ENCODE results near the gene KDM1A.

The KDM1A gene

GRCh38 chr1:23019094-23019862 is at the start of gene KDM1A:
Gene KDM1A (plus strand): TSS chr1:23019468. CDS start chr1:23019597, 129 bp downstream.
- ChIA-PET POLR2A (interaction anchor here (0.6 to 1.2 kb wide), 14 partner anchors 8 to 325 kb away, joined by 3 to 7 read pairs (median 4); partner anchors contain the start of gene HNRNPR), CTCF (interaction anchor here (0.6 kb wide), 1 partner anchor 477 kb away, joined by 5 read pairs; no protein-coding TSS in a partner anchor)
- TF ChIP-seq, protein P1, sequence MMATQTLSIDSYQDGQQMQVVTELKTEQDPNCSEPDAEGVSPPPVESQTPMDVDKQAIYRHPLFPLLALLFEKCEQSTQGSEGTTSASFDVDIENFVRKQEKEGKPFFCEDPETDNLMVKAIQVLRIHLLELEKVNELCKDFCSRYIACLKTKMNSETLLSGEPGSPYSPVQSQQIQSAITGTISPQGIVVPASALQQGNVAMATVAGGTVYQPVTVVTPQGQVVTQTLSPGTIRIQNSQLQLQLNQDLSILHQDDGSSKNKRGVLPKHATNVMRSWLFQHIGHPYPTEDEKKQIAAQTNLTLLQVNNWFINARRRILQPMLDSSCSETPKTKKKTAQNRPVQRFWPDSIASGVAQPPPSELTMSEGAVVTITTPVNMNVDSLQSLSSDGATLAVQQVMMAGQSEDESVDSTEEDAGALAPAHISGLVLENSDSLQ (IDR thresholded peaks at IDR 0.05) = peak; percentile 46; the same call in 1 of the 2 replicates
- 0 out of 2 replicates have a peak, but pooled peaks have one; percentile 40 for TF ChIP-seq ELF4 (IDR thresholded peaks at IDR 0.05)
- TF ChIP-seq HDGF (IDR thresholded peaks at IDR 0.05; ENCODE audit: borderline replicate concordance) = no peak
- peak; percentile 63 for TF ChIP-seq L3MBTL2 (conservative IDR thresholded peaks at IDR 0.05)
- DNase-seq (ENCODE audit: extremely low spot score) = peak; percentile 91

DNA sequence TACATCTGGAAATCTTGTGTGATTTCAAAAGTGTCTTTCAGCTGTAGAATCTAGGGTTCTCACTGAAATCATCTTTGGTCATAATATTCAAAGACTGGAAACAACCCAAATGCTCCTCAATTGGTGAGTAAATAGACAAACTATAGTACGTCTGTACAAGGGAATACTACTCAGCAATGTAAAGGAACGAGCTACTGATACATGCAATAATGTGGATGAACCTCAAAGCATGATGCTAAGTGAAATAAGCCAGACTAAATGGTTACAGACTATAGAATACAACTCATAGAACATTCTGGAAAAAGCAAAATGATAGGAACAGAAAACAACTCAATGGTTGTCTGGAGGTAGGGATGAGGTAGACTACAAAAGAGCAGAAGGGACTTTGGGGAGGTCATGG is 49.2 kb upstream of the KDM1A start:
- no peak for DNase-seq (ENCODE audit: extremely low spot score)
- POLR2A ChIA-PET = no interaction called here
- CTCF ChIA-PET = no interaction called here
- TF ChIP-seq FOXK2 (IDR thresholded peaks at IDR 0.05) (no peak), NFRKB (IDR thresholded peaks at IDR 0.05) (no peak)

DNA sequence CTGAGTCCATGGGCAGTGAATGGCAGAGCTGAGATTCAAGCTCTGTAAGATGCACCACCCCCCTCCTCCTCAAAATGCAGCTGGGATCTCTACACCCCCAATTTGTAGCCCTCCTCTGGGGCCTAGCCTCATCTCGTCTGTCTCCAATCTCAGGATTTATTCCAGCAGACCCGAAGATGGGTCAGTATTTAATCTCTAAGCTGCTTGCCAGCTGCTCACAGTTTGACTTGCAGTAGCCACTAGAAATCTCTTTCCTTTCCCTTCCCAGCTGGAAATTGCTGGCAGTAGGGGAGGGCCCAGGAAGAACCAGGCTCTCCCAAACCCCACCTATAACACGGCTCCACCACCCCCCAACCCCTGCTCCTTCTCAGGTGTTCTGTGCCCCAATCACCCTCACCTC is 48.1 kb upstream of the KDM1A start:
- DNase-seq (ENCODE audit: extremely low spot score) = no peak
- CTCF ChIA-PET = interaction anchor here (1.2 kb wide), 1 partner anchor 212 kb away, joined by 3 read pairs; no protein-coding TSS in a partner anchor
- TF ChIP-seq TARDBP (IDR thresholded peaks at IDR 0.05) (no peak), HDGF (IDR thresholded peaks at IDR 0.05; ENCODE audit: borderline replicate concordance) (no peak), ARNT (IDR thresholded peaks at IDR 0.05) (no peak), FOXK2 (IDR thresholded peaks at IDR 0.05) (no peak), ELF4 (IDR thresholded peaks at IDR 0.05) (no peak), FOXA1 (IDR thresholded peaks at IDR 0.05) (no peak), ZNF384 (IDR thresholded peaks at IDR 0.05) (no peak), LEF1 (IDR thresholded peaks at IDR 0.05; ENCODE audit: borderline replicate concordance) (no peak), SP1 (IDR thresholded peaks at IDR 0.05) (no peak), CTBP1 (IDR thresholded peaks at IDR 0.05; ENCODE audit: borderline replicate concordance) (no peak)
- TF ChIP-seq, protein P1 (IDR thresholded peaks at IDR 0.05) = no peak
- POLR2A ChIA-PET = interaction anchor here (1.1 kb wide), 1 partner anchor 48 kb away, joined by 4 read pairs; the partner anchor contains the start of gene KDM1A

DNA sequence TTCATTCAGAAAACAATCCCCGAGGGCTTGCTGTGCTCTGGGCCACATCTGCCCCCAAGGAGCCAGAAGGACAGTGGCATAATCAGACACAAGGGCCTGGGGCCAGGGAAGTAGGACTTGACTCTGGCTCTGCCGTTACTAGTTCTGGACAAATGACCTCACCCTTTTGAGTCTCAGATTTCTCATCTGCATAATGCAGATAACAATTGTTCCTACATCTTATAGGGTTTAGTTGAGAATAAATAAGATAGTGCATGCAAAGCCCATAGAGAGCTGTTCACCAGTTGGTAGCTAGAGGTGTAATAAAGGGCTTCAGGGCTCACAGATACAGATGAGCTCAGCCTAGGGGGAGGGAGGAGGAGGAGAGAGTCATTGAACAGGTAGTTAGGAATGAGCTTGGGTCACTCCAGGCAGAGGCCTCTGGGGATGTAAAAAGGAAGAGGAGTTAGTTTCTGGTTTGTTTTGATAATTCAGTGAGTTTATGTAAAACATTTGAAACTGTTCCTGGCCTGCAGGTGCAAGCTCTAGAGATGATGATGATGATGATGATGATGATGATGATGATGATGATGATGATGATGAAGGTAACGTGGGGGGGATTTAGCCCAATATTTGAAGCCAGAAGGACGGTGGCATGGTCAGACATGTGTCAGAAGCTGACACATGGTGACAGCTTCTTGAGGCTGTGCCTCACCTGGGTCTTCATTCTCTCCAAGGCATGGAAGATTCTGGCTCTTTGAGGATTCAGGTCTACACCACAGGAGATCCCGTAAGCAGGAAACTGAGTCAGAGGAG is 47.5 kb upstream of the KDM1A start:
- POLR2A ChIA-PET = interaction anchor here (1.1 kb wide), 1 partner anchor 47 kb away, joined by 4 read pairs; the partner anchor contains the start of gene KDM1A
- DNase-seq (ENCODE audit: extremely low spot score) = no peak
- CTCF ChIA-PET = interaction anchor here (0.6 to 1.2 kb wide), 2 partner anchors 211 to 236 kb away, joined by 3 read pairs; no protein-coding TSS in a partner anchor
- no peak for TF ChIP-seq FOXA1 (IDR thresholded peaks at IDR 0.05)
- no peak for TF ChIP-seq LEF1 (IDR thresholded peaks at IDR 0.05; ENCODE audit: borderline replicate concordance)
- no peak for TF ChIP-seq NFRKB (IDR thresholded peaks at IDR 0.05)
- TF ChIP-seq ARNT (IDR thresholded peaks at IDR 0.05) = no peak

DNA sequence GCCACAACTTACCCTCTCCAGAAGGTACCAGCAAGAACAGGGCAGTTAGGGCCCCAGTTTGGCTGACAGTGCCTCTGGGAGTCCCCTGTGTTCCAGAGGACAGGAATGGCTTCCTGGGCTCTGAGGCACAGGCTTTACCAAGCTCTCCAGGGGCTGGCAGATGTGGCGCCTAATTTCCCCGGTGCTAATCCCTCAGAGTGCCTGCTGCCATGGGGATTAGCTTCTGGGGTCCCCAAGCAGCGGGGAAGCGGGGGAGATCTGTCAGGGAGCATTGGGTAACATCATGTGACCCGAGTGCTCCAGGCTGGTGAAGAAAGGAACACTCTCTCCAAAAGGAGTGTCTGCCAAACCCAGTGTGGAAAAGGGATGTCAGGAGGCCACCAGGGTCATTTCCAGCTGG is 46.5 kb upstream of the KDM1A start, which contains the start of gene LACTBL1:
Gene LACTBL1, minus strand, starts transcription at position 107 of the 400 bp plus-strand sequence. CDS start 550 bp downstream, outside the sequence.
- ChIA-PET CTCF (no interaction called here), POLR2A (no interaction called here)
- DNase-seq (ENCODE audit: extremely low spot score) = no peak
- no peak for TF ChIP-seq ELF4 (IDR thresholded peaks at IDR 0.05)
- TF ChIP-seq SUZ12 (IDR thresholded peaks at IDR 0.05) = no peak
- TF ChIP-seq ARNT (IDR thresholded peaks at IDR 0.05) = no peak
- TF ChIP-seq FOXA1 (IDR thresholded peaks at IDR 0.05) = no peak
- no peak for TF ChIP-seq HDGF (IDR thresholded peaks at IDR 0.05; ENCODE audit: borderline replicate concordance)

GRCh38 chr1:22975694-22976093 is 43.6 kb upstream of the KDM1A start:
- ChIA-PET POLR2A (interaction anchor here (0.6 to 1.2 kb wide), 2 partner anchors 209 to 228 kb away, joined by 3 to 4 read pairs; no protein-coding TSS in a partner anchor), CTCF (no interaction called here)
- TF ChIP-seq, protein P1 (IDR thresholded peaks at IDR 0.05) = no peak
- TF ChIP-seq HDGF (IDR thresholded peaks at IDR 0.05; ENCODE audit: borderline replicate concordance) (no peak), L3MBTL2 (conservative IDR thresholded peaks at IDR 0.05) (no peak), SUZ12 (IDR thresholded peaks at IDR 0.05) (no peak), NFRKB (IDR thresholded peaks at IDR 0.05) (no peak), BHLHE40 (IDR thresholded peaks at IDR 0.05; ENCODE audit: borderline replicate concordance) (no peak), FOXM1 (IDR thresholded peaks at IDR 0.05; ENCODE audit: borderline replicate concordance) (no peak), LEF1 (IDR thresholded peaks at IDR 0.05; ENCODE audit: borderline replicate concordance) (no peak)
- no peak for DNase-seq (ENCODE audit: extremely low spot score)
